Nephron (organoid): ENCODE measurements around the gene PRICKLE2.

Source experiments
- H3K27ac Mint-ChIP-seq, 3 experiments: 2 replicates each; pipeline ENCODE4 v1.8.0; 2020; ENCODE audit warnings: mixed read lengths in 3 of 3, mild to moderate bottlenecking in 2 of 3, moderate library complexity in 1 of 3
- H3K27me3 Mint-ChIP-seq: 2 replicates; pipeline ENCODE4 v1.8.0; 2021; ENCODE audit warnings: low read depth, mild to moderate bottlenecking, moderate library complexity, mixed read lengths
- H3K36me3 Mint-ChIP-seq: 2 replicates; pipeline ENCODE4 v1.8.0; 2020; ENCODE audit warnings: low read depth, mixed read lengths
- H3K4me1 Mint-ChIP-seq: 2 replicates; pipeline ENCODE4 v1.8.0; 2020; ENCODE audit warnings: mixed read lengths
- H3K4me3 Mint-ChIP-seq, 3 experiments: 2 replicates each; pipeline ENCODE4 v1.8.0; 2020; ENCODE audit warnings: mild to moderate bottlenecking in 3 of 3, mixed read lengths in 3 of 3, moderate library complexity in 2 of 3
- H3K9me3 Mint-ChIP-seq: 2 replicates; pipeline ENCODE4 v1.8.0; 2020; ENCODE audit warnings: mixed read lengths
- CTCF ChIP-seq, 3 experiments: fragments of 200-600 bp; sonication (generic); IDR thresholded peaks; one replicate each; pipeline ENCODE4 v1.5.0; 2021; ENCODE audit warnings: antibody characterized with exemption in 3 of 3; ENCODE audit not compliant: unreplicated experiment in 3 of 3

PRICKLE2 gene

GRCh38 chr3:64088408-64089205, 136.7 kb downstream of the PRICKLE2 start:
- TF ChIP-seq CTCF (IDR thresholded peaks at IDR 0.05; ENCODE audit: unreplicated experiment in 3 of 3) = no peak
- no peak overlapping the region for H3K4me3 Mint-ChIP-seq
- no peaks in the 10 kb centered on the region for H3K36me3 Mint-ChIP-seq
- peak overlapping the region; percentile 43 to 62 (median 53) for H3K27ac Mint-ChIP-seq
- no peaks in the 10 kb centered on the region for H3K9me3 Mint-ChIP-seq
- H3K4me1 Mint-ChIP-seq = peaks cover 58% of the 10 kb centered on the region
- H3K27me3 Mint-ChIP-seq = no peaks in the 10 kb centered on the region

GRCh38 chr3:64086479-64087252, 138.6 kb downstream of the PRICKLE2 start:
- Mint-ChIP-seq H3K27ac (peak overlapping the region in 1 of 3 experiments; percentile 45), H3K27me3 (no peaks in the 10 kb centered on the region), H3K9me3 (no peaks in the 10 kb centered on the region), H3K4me3 (no peak overlapping the region), H3K36me3 (no peaks in the 10 kb centered on the region), H3K4me1 (peaks cover 64% of the 10 kb centered on the region)
- no peak for TF ChIP-seq CTCF (IDR thresholded peaks at IDR 0.05; ENCODE audit: unreplicated experiment in 3 of 3)

GRCh38 chr3:64084640-64085039, 140.6 kb downstream of the PRICKLE2 start:
- no peak for TF ChIP-seq CTCF (IDR thresholded peaks at IDR 0.05; ENCODE audit: unreplicated experiment in 3 of 3)
- Mint-ChIP-seq H3K27ac (peak overlapping the region in 1 of 3 experiments; percentile 23), H3K4me1 (peaks cover 59% of the 10 kb centered on the region), H3K36me3 (no peaks in the 10 kb centered on the region), H3K27me3 (peaks cover 3% of the 10 kb centered on the region), H3K4me3 (no peak overlapping the region), H3K9me3 (no peaks in the 10 kb centered on the region)

GRCh38 chr3:64083575-64083974, 141.7 kb downstream of the PRICKLE2 start:
- H3K27me3 Mint-ChIP-seq = peaks cover 3% of the 10 kb centered on the region
- no peaks in the 10 kb centered on the region for H3K36me3 Mint-ChIP-seq
- H3K4me3 Mint-ChIP-seq = no peak overlapping the region
- TF ChIP-seq CTCF (IDR thresholded peaks at IDR 0.05; ENCODE audit: unreplicated experiment in 3 of 3) = no peak
- no peaks in the 10 kb centered on the region for H3K9me3 Mint-ChIP-seq
- peak overlapping the region; percentile 24 to 89 (median 78) for H3K27ac Mint-ChIP-seq
- H3K4me1 Mint-ChIP-seq = peaks cover 60% of the 10 kb centered on the region

GRCh38 chr3:64082961-64083541, 142.2 kb downstream of the PRICKLE2 start:
- Mint-ChIP-seq H3K27ac (peak overlapping the region; percentile 24 to 89 (median 78)), H3K27me3 (peaks cover 3% of the 10 kb centered on the region), H3K4me3 (peak overlapping the region in 1 of 3 experiments; percentile 5), H3K9me3 (no peaks in the 10 kb centered on the region), H3K36me3 (no peaks in the 10 kb centered on the region), H3K4me1 (peaks cover 60% of the 10 kb centered on the region)
- no peak for TF ChIP-seq CTCF (IDR thresholded peaks at IDR 0.05; ENCODE audit: unreplicated experiment in 3 of 3)
